ENCODE measurements around the gene EPHA8. TPM values are rescaled to one million over a fixed set of nuclear protein-coding genes. Genes with fewer than 3 reads are reported as not detected.

The EPHA8 gene
- total and polyA plus RNA-seq, 2 experiments from 2014 or later: not detected

DNA sequence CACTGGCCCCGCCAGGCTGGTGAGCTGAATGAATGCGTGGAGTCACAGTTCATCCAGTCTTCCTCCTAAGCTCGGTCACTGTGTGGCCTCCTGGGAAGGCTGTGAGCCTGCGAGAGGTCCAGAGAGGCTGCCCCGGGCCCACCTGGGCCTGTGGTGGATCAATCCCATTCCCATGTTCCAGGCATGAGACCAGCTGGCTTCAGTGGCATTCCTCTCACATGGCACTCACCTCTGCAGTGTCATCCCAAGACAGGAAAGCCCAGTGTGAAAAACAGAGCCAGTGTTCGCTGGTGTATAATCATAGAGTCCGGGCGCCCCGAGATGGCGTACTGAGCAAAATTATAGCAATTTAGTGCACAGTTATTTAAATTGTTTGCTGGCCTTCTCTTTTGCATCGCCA lies 37.6 kb upstream of the EPHA8 start:
- no peaks in the 10 kb centered on the region for H3K27me3 ChIP-seq (replicated peaks; ENCODE audit: insufficient read depth)
- WGBS, 2 experiments (ENCODE audit: low coverage in 1 of 2, low lambda C conversion rate in 2 of 2, missing lambda C conversion rate in 2 of 2): 94 to 98% methylated on average over 11 of the region's 11 CpGs
- no peaks in the 10 kb centered on the region for H3K9me3 ChIP-seq (ENCODE audit: low read depth)
- in situ Hi-C loops (cut with MboI): no loop called here
- no peak overlapping the region for H3K9ac ChIP-seq
- no peak overlapping the region for H3K27ac ChIP-seq
- no peak overlapping the region for H3K4me2 ChIP-seq (ENCODE audit: unreplicated experiment)
- peaks cover 3% of the 10 kb centered on the region for H3K4me1 ChIP-seq (ENCODE audit: insufficient read depth)
- H3K36me3 ChIP-seq (ENCODE audit: low read depth): no peaks in the 10 kb centered on the region; the same call in 1 of the 2 replicates
- no peak for DNase-seq
- no peak for TF ChIP-seq EZH2 (IDR thresholded peaks at IDR 0.05; ENCODE audit: insufficient read depth, poor library complexity, severe bottlenecking)
- TF ChIP-seq EZH2phosphoT487 (IDR thresholded peaks at IDR 0.05; ENCODE audit: insufficient read depth, low read depth): no peak
- no peak overlapping the region for H3K4me3 ChIP-seq
- H4K20me1 ChIP-seq (ENCODE audit: insufficient read depth): no peaks in the 10 kb centered on the region
- no peak overlapping the region for H2AFZ ChIP-seq
- H3K9me2 ChIP-seq (ENCODE audit: insufficient read depth): no peaks in the 10 kb centered on the region
- no peaks in the 10 kb centered on the region for H3K79me2 ChIP-seq (ENCODE audit: insufficient read depth)
- H3F3A ChIP-seq (ENCODE audit: insufficient read depth): no peaks in the 10 kb centered on the region

- H3K9me3 ChIP-seq (ENCODE audit: low read depth): no peaks in the 10 kb centered on the region
- no peak overlapping the region for H3K4me2 ChIP-seq (ENCODE audit: unreplicated experiment)
- no peak for DNase-seq
- no peak overlapping the region for H2AFZ ChIP-seq
- no peaks in the 10 kb centered on the region for H3K79me2 ChIP-seq (ENCODE audit: insufficient read depth)
- 83 to 87% methylated on average over 11 of the region's 11 CpGs for WGBS, 2 experiments (ENCODE audit: low coverage in 1 of 2, low lambda C conversion rate in 2 of 2, missing lambda C conversion rate in 2 of 2)
- no peak overlapping the region for H3K27ac ChIP-seq
- no peak for TF ChIP-seq EZH2 (IDR thresholded peaks at IDR 0.05; ENCODE audit: insufficient read depth, poor library complexity, severe bottlenecking)
- no peak for TF ChIP-seq EZH2phosphoT487 (IDR thresholded peaks at IDR 0.05; ENCODE audit: insufficient read depth, low read depth)
- H3K4me1 ChIP-seq (ENCODE audit: insufficient read depth): peaks cover 6% of the 10 kb centered on the region
- in situ Hi-C loops (cut with MboI): no loop called here
- H3K4me3 ChIP-seq: no peak overlapping the region
- H3K9me2 ChIP-seq (ENCODE audit: insufficient read depth): no peaks in the 10 kb centered on the region
- H3K9ac ChIP-seq: no peak overlapping the region
- H3K27me3 ChIP-seq (replicated peaks; ENCODE audit: insufficient read depth): no peaks in the 10 kb centered on the region
- H3K36me3 ChIP-seq (ENCODE audit: low read depth): no peaks in the 10 kb centered on the region; the same call in 1 of the 2 replicates
- no peaks in the 10 kb centered on the region for H4K20me1 ChIP-seq (ENCODE audit: insufficient read depth)
- no peaks in the 10 kb centered on the region for H3F3A ChIP-seq (ENCODE audit: insufficient read depth)
Observed at GRCh38 chr1:22526098-22526497, 37.2 kb upstream of the EPHA8 start.

DNA sequence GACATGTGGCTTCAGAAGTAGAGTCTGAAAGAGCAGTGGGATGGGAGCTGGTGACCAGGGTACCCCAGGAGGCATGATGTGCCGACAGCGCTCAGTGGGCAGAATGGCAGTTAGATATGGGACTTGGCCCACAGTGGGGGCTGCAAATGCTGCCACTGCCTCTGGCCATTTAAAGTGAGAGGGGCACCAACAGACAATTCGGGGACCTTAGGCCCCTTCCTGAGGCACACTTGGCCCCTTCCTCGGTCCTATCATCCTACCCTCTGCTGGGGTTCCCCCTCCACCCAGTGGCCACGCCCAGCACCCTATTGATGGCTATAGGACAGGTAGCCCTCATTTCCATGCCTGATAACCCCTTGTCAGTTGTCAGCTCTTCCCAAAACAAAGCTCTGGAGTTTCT lies 36.6 kb upstream of the EPHA8 start:
- Histone ChIP-seq H3K27ac (no peak overlapping the region), H3K4me3 (no peak overlapping the region), H3F3A (ENCODE audit: insufficient read depth) (no peaks in the 10 kb centered on the region), H3K4me1 (ENCODE audit: insufficient read depth) (peaks cover 6% of the 10 kb centered on the region), H3K36me3 (ENCODE audit: low read depth) (no peaks in the 10 kb centered on the region; the same call in 1 of the 2 replicates), H3K27me3 (replicated peaks; ENCODE audit: insufficient read depth) (no peaks in the 10 kb centered on the region), H4K20me1 (ENCODE audit: insufficient read depth) (no peaks in the 10 kb centered on the region), H3K79me2 (ENCODE audit: insufficient read depth) (no peaks in the 10 kb centered on the region), H3K4me2 (ENCODE audit: unreplicated experiment) (no peak overlapping the region), H3K9me2 (ENCODE audit: insufficient read depth) (no peaks in the 10 kb centered on the region), H3K9me3 (ENCODE audit: low read depth) (no peaks in the 10 kb centered on the region), H2AFZ (no peak overlapping the region), H3K9ac (no peak overlapping the region)
- 94 to 97% methylated on average over 5 of the region's 5 CpGs for WGBS, 2 experiments (ENCODE audit: low coverage in 1 of 2, low lambda C conversion rate in 2 of 2, missing lambda C conversion rate in 2 of 2)
- in situ Hi-C loops (cut with MboI): no loop called here
- DNase-seq: no peak
- TF ChIP-seq EZH2 (IDR thresholded peaks at IDR 0.05; ENCODE audit: insufficient read depth, poor library complexity, severe bottlenecking): no peak

- Histone ChIP-seq H3F3A (ENCODE audit: insufficient read depth) (no peaks in the 10 kb centered on the region), H3K27me3 (replicated peaks; ENCODE audit: insufficient read depth) (no peaks in the 10 kb centered on the region), H2AFZ (no peak overlapping the region), H3K4me3 (no peak overlapping the region), H3K4me2 (ENCODE audit: unreplicated experiment) (no peak overlapping the region), H3K9ac (no peak overlapping the region), H3K9me3 (ENCODE audit: low read depth) (no peaks in the 10 kb centered on the region), H4K20me1 (ENCODE audit: insufficient read depth) (no peaks in the 10 kb centered on the region), H3K36me3 (ENCODE audit: low read depth) (no peaks in the 10 kb centered on the region; the same call in 1 of the 2 replicates), H3K27ac (no peak overlapping the region), H3K4me1 (ENCODE audit: insufficient read depth) (peaks cover 6% of the 10 kb centered on the region), H3K79me2 (ENCODE audit: insufficient read depth) (no peaks in the 10 kb centered on the region), H3K9me2 (ENCODE audit: insufficient read depth) (no peaks in the 10 kb centered on the region)
- WGBS, 2 experiments (ENCODE audit: low coverage in 1 of 2, low lambda C conversion rate in 2 of 2, missing lambda C conversion rate in 2 of 2): 76 to 89% methylated on average over 7 of the region's 7 CpGs
- in situ Hi-C loops (cut with MboI): no loop called here
- peak; percentile 38 for DNase-seq
- no peak for TF ChIP-seq EZH2phosphoT487 (IDR thresholded peaks at IDR 0.05; ENCODE audit: insufficient read depth, low read depth)
Observed at GRCh38 chr1:22527122-22527521, 36.2 kb upstream of the EPHA8 start.

Data from GM23248 (cell line).